Esophagus squamous epithelium (tissue), 5 donors: ENCODE data around the gene FHIT. TPM values are rescaled to one million over a fixed set of nuclear protein-coding genes. Genes with fewer than 3 reads are reported as not detected.

ENCODE experiments used
- DNase-seq: peaks from one replicate; lab custom pipeline; 2025; lab: John Stamatoyannopoulos, UW
- H3K27ac ChIP-seq, 4 donors: fragments of 200-600 bp; sonication (generic); one replicate each; pipeline ENCODE4 v1.5.1; 2016 to 2019; ENCODE audit warnings: mild to moderate bottlenecking in 1 of 4
- H3K27me3 ChIP-seq, 4 donors: fragments of 200-600 bp; sonication (generic); 1 replicate in 3 of 4; 2 replicates in 1 of 4; pipeline versions ENCODE4 v1.5.1 to v1.6.0; 2017 to 2021; ENCODE audit warnings: antibody characterized with exemption in 1 of 4
- H3K36me3 ChIP-seq, 3 donors: fragments of 200-600 bp; sonication (generic); one replicate each; pipeline ENCODE4 v1.5.1; 2016 to 2019
- H3K4me1 ChIP-seq, 3 donors: fragments of 200-600 bp; sonication (generic); one replicate each; pipeline ENCODE4 v1.5.1; 2017 to 2019
- H3K4me3 ChIP-seq, 4 donors: fragments of 200-600 bp; sonication (generic); 1 replicate in 3 of 4; 2 replicates in 1 of 4; pipeline ENCODE4 v1.5.1; 2016 to 2019; ENCODE audit warnings: mild to moderate bottlenecking in 2 of 4, moderate library complexity in 1 of 4
- H3K9me3 ChIP-seq, 3 donors: fragments of 200-600 bp; sonication (generic); one replicate each; pipeline ENCODE4 v1.5.1; 2016 to 2019
- CTCF ChIP-seq, 6 experiments: fragments of 450-650 bp in 4 of 6; fragments of 200-600 bp in 2 of 6; sonication (generic) in 2 of 6; IDR thresholded peaks; one replicate each; pipeline ENCODE4 v1.5.1; 2016 to 2019; ENCODE audit warnings: antibody characterized with exemption in 6 of 6, mild to moderate bottlenecking in 4 of 6, moderate library complexity in 4 of 6
- POLR2A ChIP-seq, 4 donors: fragments of 450-650 bp; IDR thresholded peaks; one replicate each; pipeline ENCODE4 v1.6.1; 2017; ENCODE audit warnings: antibody characterized with exemption in 4 of 4, mild to moderate bottlenecking in 4 of 4, moderate library complexity in 3 of 4
- WGBS, 2 donors: methylation state at CpG; one replicate each; pipeline ENCODE4 v1.1.5; 2018; 5-methylcytosine and 5-hydroxymethylcytosine counted together
- intact Hi-C: fragments of 100-400 bp; cut with DNase I; formaldehyde crosslinking; loops from one replicate; pipeline ENCODE4 v1.15.0; 2022
- total RNA-seq, 4 donors: library from RNA; depleted of rRNA; stranded (reverse); fragments of >200 nt; gene quantifications; one replicate each; pipeline ENCODE4 v1.1.0, GENCODE V29; 2016
- donor health status: DM: yes; HTN: yes; CAD: no.

Gene FHIT
- total RNA-seq, 4 donors from 2014 or later, result 0.64 to 5.7 (median 3.1) TPM

DNA sequence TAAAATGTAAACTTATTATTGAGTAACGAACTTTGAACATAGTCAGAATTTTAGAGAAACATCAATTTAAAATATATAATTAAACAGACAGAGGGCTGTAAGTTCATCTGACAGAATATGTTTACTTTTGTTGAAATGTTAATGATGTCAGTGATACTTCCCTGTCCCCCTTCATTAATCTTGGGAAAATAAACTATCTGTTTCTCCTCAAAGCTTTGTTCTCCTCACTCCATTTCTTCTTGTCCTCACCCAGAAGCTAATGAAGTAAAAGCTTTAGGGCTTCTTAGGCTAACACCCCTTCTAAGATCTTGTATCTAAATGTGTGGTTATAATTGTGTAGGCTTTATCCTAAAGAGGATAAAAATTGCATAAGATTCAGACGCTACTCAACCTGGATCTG lies 1031.8 kb downstream of the FHIT start:
- no peaks in the 10 kb centered on the region for H3K9me3 ChIP-seq
- intact Hi-C loops, result no loop called here
- H3K4me3 ChIP-seq, result no peak overlapping the region
- H3K27me3 ChIP-seq, result no peaks in the 10 kb centered on the region
- no peaks in the 10 kb centered on the region for H3K36me3 ChIP-seq
- no peak for TF ChIP-seq CTCF (IDR thresholded peaks at IDR 0.05)
- no peak for TF ChIP-seq POLR2A (IDR thresholded peaks at IDR 0.05)
- DNase-seq, result no peak
- 70 to 89% methylated on average over 2 of the region's 2 CpGs for WGBS, 2 donors
- no peak overlapping the region for H3K27ac ChIP-seq
- H3K4me1 ChIP-seq, result no peaks in the 10 kb centered on the region

GRCh38 chr3:60217156-60217911 lies 1033.9 kb downstream of the FHIT start:
- TF ChIP-seq CTCF (IDR thresholded peaks at IDR 0.05) (no peak), POLR2A (IDR thresholded peaks at IDR 0.05) (no peak)
- no peaks in the 10 kb centered on the region for H3K9me3 ChIP-seq
- intact Hi-C loops, result no loop called here
- DNase-seq, result no peak
- no peak overlapping the region for H3K27ac ChIP-seq
- no peaks in the 10 kb centered on the region for H3K27me3 ChIP-seq
- H3K4me3 ChIP-seq, result no peak overlapping the region
- 53 to 64% methylated on average over 3 of the region's 3 CpGs for WGBS, 2 donors
- no peaks in the 10 kb centered on the region for H3K4me1 ChIP-seq
- H3K36me3 ChIP-seq, result no peaks in the 10 kb centered on the region

- intact Hi-C loops, result no loop called here
These were observed 1034.7 kb downstream of the FHIT start for GRCh38 chr3:60216462-60217075.

GRCh38 chr3:60215946-60216345 lies 1035.3 kb downstream of the FHIT start:
- 79 to 91% methylated on average over 1 of the region's 1 CpG for WGBS, 2 donors
- H3K9me3 ChIP-seq, result no peaks in the 10 kb centered on the region
- no peak for DNase-seq
- H3K4me3 ChIP-seq, result no peak overlapping the region
- no peak overlapping the region for H3K27ac ChIP-seq
- intact Hi-C loops, result no loop called here
- H3K36me3 ChIP-seq, result no peaks in the 10 kb centered on the region
- H3K4me1 ChIP-seq, result no peaks in the 10 kb centered on the region
- no peaks in the 10 kb centered on the region for H3K27me3 ChIP-seq
- TF ChIP-seq POLR2A (IDR thresholded peaks at IDR 0.05) (no peak), CTCF (IDR thresholded peaks at IDR 0.05) (no peak)

More at GRCh38 chr3:60216462-60217075, 1034.7 kb downstream of the FHIT start:
- 44 to 62% methylated on average over 2 of the region's 2 CpGs for WGBS, 2 donors
- DNase-seq, result no peak
- TF ChIP-seq POLR2A (IDR thresholded peaks at IDR 0.05), result no peak
- TF ChIP-seq CTCF (IDR thresholded peaks at IDR 0.05), result no peak
- H3K4me3 ChIP-seq, result no peak overlapping the region
- no peaks in the 10 kb centered on the region for H3K36me3 ChIP-seq
- no peaks in the 10 kb centered on the region for H3K4me1 ChIP-seq
- H3K9me3 ChIP-seq, result no peaks in the 10 kb centered on the region
- H3K27ac ChIP-seq, result no peak overlapping the region
- no peaks in the 10 kb centered on the region for H3K27me3 ChIP-seq

DNA sequence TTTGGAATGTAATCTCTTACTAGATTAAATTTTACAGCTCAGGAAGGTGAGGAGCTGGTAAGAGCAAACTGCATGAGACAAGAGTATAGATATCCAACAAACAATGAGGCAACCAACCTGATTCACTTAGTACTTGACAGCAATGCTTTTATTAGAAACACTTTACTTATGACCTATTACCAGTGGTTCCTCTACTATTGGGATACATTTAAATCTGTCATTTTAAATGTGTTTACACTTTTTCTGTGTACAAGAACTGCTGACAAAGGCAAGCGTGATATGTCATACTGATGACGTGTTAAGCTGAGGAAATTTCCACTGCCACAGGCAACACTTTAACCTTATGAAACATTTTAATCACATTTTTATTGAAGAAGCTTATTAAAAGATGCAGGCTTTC lies 1043.3 kb downstream of the FHIT start:
- no peak overlapping the region for H3K27ac ChIP-seq
- 50 to 58% methylated on average over 2 of the region's 2 CpGs for WGBS, 2 donors
- DNase-seq, result no peak
- no peaks in the 10 kb centered on the region for H3K9me3 ChIP-seq
- H3K27me3 ChIP-seq, result no peaks in the 10 kb centered on the region
- TF ChIP-seq CTCF (IDR thresholded peaks at IDR 0.05), result no peak
- no peak for TF ChIP-seq POLR2A (IDR thresholded peaks at IDR 0.05)
- H3K4me1 ChIP-seq, result no peaks in the 10 kb centered on the region
- H3K36me3 ChIP-seq, result no peaks in the 10 kb centered on the region
- no peak overlapping the region for H3K4me3 ChIP-seq
- intact Hi-C loops, result no loop called here
